SH-SY5Y (cell line): Measurements from ENCODE around the gene UNC5CL.

Source experiments
- GATA2 ChIP-seq: IDR thresholded peaks from 2 replicates; pipeline ENCODE4 v1.6.1; 2011; ENCODE audit warnings: mild to moderate bottlenecking, low read depth, low read length
- GATA3 ChIP-seq: IDR thresholded peaks from 2 replicates; pipeline ENCODE4 v1.6.1; 2011; ENCODE audit warnings: low read depth, mild to moderate bottlenecking, low read length, moderate library complexity

DNA sequence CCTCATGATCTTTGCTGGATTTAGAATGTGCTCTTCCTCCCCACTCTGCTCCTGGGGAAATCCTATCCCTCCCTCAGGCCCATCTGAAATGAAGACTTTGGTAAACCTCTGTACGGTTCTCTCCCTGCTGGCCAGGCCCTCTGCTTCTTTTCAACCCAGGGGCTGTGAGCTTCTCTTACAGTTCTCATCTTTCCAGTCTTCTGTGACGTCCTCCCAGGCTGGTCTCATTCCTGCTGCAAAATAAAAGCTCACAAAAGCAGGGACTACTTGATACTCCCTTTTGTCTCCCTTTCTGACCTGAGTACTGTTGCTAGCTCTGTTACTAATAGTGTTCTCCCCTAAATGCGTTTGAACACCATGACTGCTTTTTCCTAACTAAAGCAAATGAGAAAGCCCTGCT is 46.3 kb downstream of the UNC5CL start:
- no peak for TF ChIP-seq GATA2
- TF ChIP-seq GATA3: no peak
